T-helper 17 cell (primary cell): ENCODE measurements around the gene PTGIS. TPM values are rescaled to one million over a fixed set of nuclear protein-coding genes. Genes with fewer than 3 reads are reported as not detected.
"Not testable (repeated sequence)": the region's sequence is repeated elsewhere in the genome, so short reads cannot be mapped to it uniquely, and the experiment has no call there.

Experiments used
- ATAC-seq: fragments of 150-1000 bp; cut with Tn5 transposase; 2 replicates; pipeline ENCODE4 v1.10.0; 2021; ENCODE audit warnings: mild to moderate bottlenecking, moderate library complexity
- DNase-seq, 3 donors: peaks; one replicate each; pipeline versions ENCODE4 v3.0.0 to v3.0.0-alpha.2; 2020 to 2021
- H3K9me3 ChIP-seq: one replicate; pipeline ENCODE4 v1.7.0; 2013; ENCODE audit warnings: low read length, mild to moderate bottlenecking; ENCODE audit not compliant: control insufficient read depth, poor library complexity, severe bottlenecking
- H3K27ac Mint-ChIP-seq: one replicate; pipeline ENCODE4 v1.8.0; 2022; ENCODE audit warnings: mild to moderate bottlenecking, moderate library complexity, mixed read lengths
- H3K27me3 Mint-ChIP-seq: one replicate; pipeline ENCODE4 v1.8.0; 2022; ENCODE audit warnings: mixed read lengths
- H3K36me3 Mint-ChIP-seq: one replicate; pipeline ENCODE4 v1.8.0; 2022; ENCODE audit warnings: low read depth, mixed read lengths
- H3K4me1 Mint-ChIP-seq: one replicate; pipeline ENCODE4 v1.8.0; 2022; ENCODE audit warnings: mild to moderate bottlenecking, mixed read lengths
- H3K4me3 Mint-ChIP-seq: one replicate; pipeline ENCODE4 v1.8.0; 2022; ENCODE audit warnings: mild to moderate bottlenecking, moderate library complexity, mixed read lengths
- total RNA-seq, 4 donors: library from RNA in 2 of 4; stranded (reverse) in 2 of 4; gene quantifications; one replicate each; pipeline ENCODE4 v1.2.3 and lab custom pipeline; 2022 to 2026

Gene PTGIS
- total RNA-seq, 2 donors from 2014 or later = not detected

GRCh38 chr20:49566401-49567364 is 1.3 kb downstream of the PTGIS start:
- H3K9me3 ChIP-seq = no peaks in the 10 kb centered on the region
- DNase-seq = no peak
- H3K27ac Mint-ChIP-seq = no peak overlapping the region
- peaks cover 68% of the 10 kb centered on the region for H3K27me3 Mint-ChIP-seq
- ATAC-seq = no peak
- H3K4me1 Mint-ChIP-seq = peaks cover 6% of the 10 kb centered on the region
- peaks cover 8% of the 10 kb centered on the region for H3K36me3 Mint-ChIP-seq
- peak overlapping the region; percentile 12 for H3K4me3 Mint-ChIP-seq

- H3K27ac Mint-ChIP-seq, DNase-seq, H3K36me3 Mint-ChIP-seq, H3K4me1 Mint-ChIP-seq, ATAC-seq, H3K4me3 Mint-ChIP-seq, H3K9me3 ChIP-seq: not testable (repeated sequence)
- H3K27me3 Mint-ChIP-seq = peaks cover 67% of the 10 kb centered on the region
Observed at GRCh38 chr20:49564991-49565390, 2.9 kb downstream of the PTGIS start.

- peaks cover 61% of the 10 kb centered on the region for H3K27me3 Mint-ChIP-seq
- H3K4me3 Mint-ChIP-seq = no peak overlapping the region
- DNase-seq (no peak), ATAC-seq (no peak)
- H3K36me3 Mint-ChIP-seq = peaks cover under 1% of the 10 kb centered on the region
- no peak overlapping the region for H3K27ac Mint-ChIP-seq
- no peaks in the 10 kb centered on the region for H3K9me3 ChIP-seq
- H3K4me1 Mint-ChIP-seq = peaks cover 1% of the 10 kb centered on the region
Observed at GRCh38 chr20:49563015-49563980, 4.6 kb downstream of the PTGIS start.

DNA sequence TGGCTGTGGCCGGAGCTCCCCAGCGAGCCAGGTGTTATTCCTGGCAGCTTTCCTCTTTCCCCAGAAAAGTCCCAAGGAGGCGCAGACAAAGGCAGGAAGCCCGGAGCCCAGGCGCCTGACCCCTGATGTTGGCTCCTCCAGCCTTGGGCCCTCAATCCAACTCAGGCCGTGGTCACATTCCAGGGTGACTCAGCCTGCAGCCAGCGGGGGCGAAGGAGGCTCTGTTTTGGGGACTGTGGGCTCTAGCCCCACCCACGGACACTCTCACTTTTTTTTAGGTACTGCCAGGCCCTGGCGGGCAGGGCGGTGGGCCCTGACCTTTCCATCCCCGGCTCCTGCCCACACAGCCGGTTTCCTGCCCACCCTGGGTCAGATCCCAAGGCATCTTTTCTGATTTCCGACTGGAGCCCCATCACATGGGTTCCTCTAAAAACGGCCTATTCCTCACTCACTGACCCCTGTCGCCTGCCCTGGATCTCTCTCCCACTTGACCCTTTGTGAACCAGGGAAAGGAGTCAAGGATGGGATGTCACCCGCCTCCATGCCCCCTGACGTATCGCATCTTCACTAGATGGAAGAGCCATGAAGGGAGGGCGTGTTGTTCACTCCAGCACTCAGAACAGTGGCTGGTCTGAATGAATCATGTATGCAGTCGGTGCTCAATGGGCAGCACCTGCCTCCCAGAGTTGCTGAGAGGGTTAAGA is 5.5 kb downstream of the PTGIS start:
- Mint-ChIP-seq H3K27ac (no peak overlapping the region), H3K4me3 (no peak overlapping the region), H3K27me3 (peaks cover 68% of the 10 kb centered on the region), H3K36me3 (no peaks in the 10 kb centered on the region), H3K4me1 (no peaks in the 10 kb centered on the region)
- no peak for DNase-seq
- H3K9me3 ChIP-seq = no peaks in the 10 kb centered on the region
- ATAC-seq = no peak

DNA sequence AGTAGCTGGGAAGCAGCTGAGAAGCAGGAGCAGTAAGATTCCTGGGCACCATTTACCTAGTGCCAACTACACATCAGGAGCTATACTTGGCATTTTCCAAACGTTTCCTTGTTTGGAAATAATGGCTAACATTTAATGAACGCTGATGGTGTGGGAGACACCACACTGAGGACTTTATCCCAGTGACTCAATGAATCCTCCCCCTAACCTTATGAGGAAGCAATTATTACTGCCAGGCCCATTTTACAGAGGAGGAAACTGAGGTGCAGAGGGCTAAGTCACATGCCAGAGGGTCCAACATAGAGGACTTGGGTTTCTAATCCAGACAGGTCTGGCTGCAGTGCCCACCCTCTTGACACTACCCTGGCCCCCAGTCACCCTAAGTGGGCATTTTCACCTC is 6.1 kb downstream of the PTGIS start:
- H3K27me3 Mint-ChIP-seq = peaks cover 69% of the 10 kb centered on the region
- no peaks in the 10 kb centered on the region for H3K36me3 Mint-ChIP-seq
- no peak overlapping the region for H3K4me3 Mint-ChIP-seq
- DNase-seq (no peak), ATAC-seq (no peak)
- peaks cover 2% of the 10 kb centered on the region for H3K4me1 Mint-ChIP-seq
- H3K27ac Mint-ChIP-seq = no peak overlapping the region
- H3K9me3 ChIP-seq = no peaks in the 10 kb centered on the region

- no peaks in the 10 kb centered on the region for H3K9me3 ChIP-seq
- Mint-ChIP-seq H3K27me3 (peaks cover 67% of the 10 kb centered on the region), H3K27ac (no peak overlapping the region), H3K36me3 (no peaks in the 10 kb centered on the region), H3K4me3 (no peak overlapping the region), H3K4me1 (peaks cover 2% of the 10 kb centered on the region)
- DNase-seq = no peak
- no peak for ATAC-seq
Observed at GRCh38 chr20:49561256-49561655, 6.7 kb downstream of the PTGIS start.

GRCh38 chr20:49560646-49561045 is 7.3 kb downstream of the PTGIS start:
- no peak overlapping the region for H3K27ac Mint-ChIP-seq
- peaks cover 65% of the 10 kb centered on the region for H3K27me3 Mint-ChIP-seq
- no peak for ATAC-seq
- no peak overlapping the region for H3K4me3 Mint-ChIP-seq
- no peaks in the 10 kb centered on the region for H3K9me3 ChIP-seq
- peaks cover 2% of the 10 kb centered on the region for H3K4me1 Mint-ChIP-seq
- no peak for DNase-seq
- no peaks in the 10 kb centered on the region for H3K36me3 Mint-ChIP-seq

DNA sequence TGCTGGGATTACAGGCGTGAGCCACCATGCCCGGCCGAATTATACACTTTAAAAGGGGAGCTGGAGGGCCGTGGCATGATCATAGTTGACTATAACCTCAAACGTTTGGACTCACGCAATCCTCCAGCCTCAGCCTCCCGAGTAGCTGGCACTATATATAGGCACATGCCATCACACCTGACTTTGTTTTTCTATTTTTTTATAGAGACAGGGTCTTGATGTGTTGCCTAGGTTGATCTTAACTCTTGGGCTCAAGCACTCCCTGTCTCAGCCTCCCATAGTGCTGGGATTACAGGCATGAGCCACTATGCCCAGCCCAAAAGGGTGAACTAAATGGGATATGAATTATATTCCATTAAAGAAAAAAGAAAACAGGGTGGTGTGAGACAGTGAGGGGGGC is 7.8 kb downstream of the PTGIS start:
- Mint-ChIP-seq H3K4me1 (peaks cover 2% of the 10 kb centered on the region), H3K4me3 (no peak overlapping the region), H3K36me3 (no peaks in the 10 kb centered on the region), H3K27ac (no peak overlapping the region), H3K27me3 (peaks cover 64% of the 10 kb centered on the region)
- no peaks in the 10 kb centered on the region for H3K9me3 ChIP-seq
- ATAC-seq = no peak
- DNase-seq = no peak

DNA sequence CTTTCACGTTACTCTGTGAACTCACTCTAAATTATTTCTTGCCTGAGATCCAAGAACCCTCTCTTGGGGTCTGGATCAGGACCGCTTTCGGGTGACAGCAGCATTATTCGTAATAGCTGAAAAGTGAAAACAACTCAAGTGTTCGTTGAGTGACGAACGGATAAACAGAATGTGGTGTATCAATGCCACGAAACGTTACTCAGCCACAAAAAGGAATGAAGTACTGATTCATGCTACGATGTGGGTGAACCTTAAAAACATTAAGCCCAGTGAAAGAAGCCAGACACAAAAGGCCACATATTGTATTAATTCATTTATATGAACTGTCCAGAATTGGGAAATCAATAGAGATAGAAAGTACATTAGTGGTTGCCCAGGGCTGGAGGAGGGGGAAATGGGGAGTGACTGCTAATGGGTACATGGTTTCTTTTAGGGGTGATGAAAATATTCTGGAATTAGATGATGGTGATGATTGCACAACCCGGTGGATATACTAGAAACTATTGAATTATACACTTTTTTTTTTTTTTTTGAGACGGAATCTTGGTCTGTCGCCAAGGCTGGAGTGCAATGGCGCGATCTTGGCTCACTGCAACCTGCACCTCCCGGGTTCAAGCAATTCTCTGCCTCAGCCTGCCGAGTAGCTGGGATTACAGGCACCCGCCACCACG is 8.4 kb downstream of the PTGIS start:
- Mint-ChIP-seq H3K27ac (no peak overlapping the region), H3K4me1 (peaks cover 2% of the 10 kb centered on the region), H3K4me3 (no peak overlapping the region), H3K36me3 (no peaks in the 10 kb centered on the region), H3K27me3 (peaks cover 64% of the 10 kb centered on the region)
- no peaks in the 10 kb centered on the region for H3K9me3 ChIP-seq
- ATAC-seq = no peak
- DNase-seq = no peak

DNA sequence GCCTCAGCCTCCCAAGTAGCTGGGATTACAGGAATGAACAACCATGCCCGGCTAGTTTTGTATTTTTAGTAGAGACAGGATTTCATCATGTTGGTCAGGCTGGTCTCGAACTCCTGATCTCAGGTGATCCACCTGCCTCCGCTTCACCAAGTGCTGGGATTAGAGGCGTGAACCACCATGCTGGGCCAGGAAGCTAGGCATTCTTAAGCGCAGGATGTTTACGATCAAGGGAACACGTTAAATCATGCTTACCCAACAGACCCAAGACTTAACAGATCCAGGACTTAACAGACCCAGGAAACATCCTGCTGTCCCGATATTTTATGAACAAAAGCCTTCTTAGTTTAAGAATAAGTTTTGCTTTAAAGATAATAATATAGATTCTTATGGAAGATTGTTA is 9.1 kb downstream of the PTGIS start:
- peaks cover 2% of the 10 kb centered on the region for H3K4me1 Mint-ChIP-seq
- H3K36me3 Mint-ChIP-seq = no peaks in the 10 kb centered on the region
- no peak overlapping the region for H3K4me3 Mint-ChIP-seq
- H3K9me3 ChIP-seq = no peaks in the 10 kb centered on the region
- H3K27me3 Mint-ChIP-seq = peaks cover 64% of the 10 kb centered on the region
- DNase-seq (no peak), ATAC-seq (no peak)
- H3K27ac Mint-ChIP-seq = no peak overlapping the region

GRCh38 chr20:49557449-49557848 is 10.5 kb downstream of the PTGIS start:
- Mint-ChIP-seq H3K27me3 (peaks cover 53% of the 10 kb centered on the region), H3K36me3 (no peaks in the 10 kb centered on the region), H3K27ac (peak overlapping the region; percentile 71), H3K4me3 (no peak overlapping the region), H3K4me1 (peaks cover 2% of the 10 kb centered on the region)
- DNase-seq (no peak), ATAC-seq (no peak)
- no peaks in the 10 kb centered on the region for H3K9me3 ChIP-seq

DNA sequence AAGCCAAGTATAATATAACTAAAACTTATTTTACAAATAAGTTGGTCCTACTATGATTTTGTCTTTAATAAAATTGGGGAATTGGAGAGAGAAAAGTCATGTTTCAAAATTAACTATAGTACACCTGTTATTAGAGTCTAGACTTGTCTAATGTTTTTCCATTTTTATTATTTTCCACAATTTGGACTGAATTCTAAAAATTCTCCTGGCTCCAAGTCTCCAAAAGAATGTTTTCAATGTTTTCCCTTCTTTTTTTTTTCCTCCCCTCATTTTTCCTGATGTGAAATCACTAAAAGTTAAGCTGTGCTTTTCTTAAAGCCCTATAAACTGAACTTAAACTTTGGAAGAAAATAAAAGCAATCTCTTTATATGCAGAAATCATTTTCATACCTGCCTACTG is 11.3 kb downstream of the PTGIS start:
- H3K27me3 Mint-ChIP-seq = peaks cover 53% of the 10 kb centered on the region
- DNase-seq = no peak
- H3K4me3 Mint-ChIP-seq = no peak overlapping the region
- no peak overlapping the region for H3K27ac Mint-ChIP-seq
- ATAC-seq = no peak
- no peaks in the 10 kb centered on the region for H3K9me3 ChIP-seq
- H3K4me1 Mint-ChIP-seq = peaks cover 2% of the 10 kb centered on the region
- no peaks in the 10 kb centered on the region for H3K36me3 Mint-ChIP-seq
